ENCODE results near the gene ARHGAP18.

Gene ARHGAP18

DNA sequence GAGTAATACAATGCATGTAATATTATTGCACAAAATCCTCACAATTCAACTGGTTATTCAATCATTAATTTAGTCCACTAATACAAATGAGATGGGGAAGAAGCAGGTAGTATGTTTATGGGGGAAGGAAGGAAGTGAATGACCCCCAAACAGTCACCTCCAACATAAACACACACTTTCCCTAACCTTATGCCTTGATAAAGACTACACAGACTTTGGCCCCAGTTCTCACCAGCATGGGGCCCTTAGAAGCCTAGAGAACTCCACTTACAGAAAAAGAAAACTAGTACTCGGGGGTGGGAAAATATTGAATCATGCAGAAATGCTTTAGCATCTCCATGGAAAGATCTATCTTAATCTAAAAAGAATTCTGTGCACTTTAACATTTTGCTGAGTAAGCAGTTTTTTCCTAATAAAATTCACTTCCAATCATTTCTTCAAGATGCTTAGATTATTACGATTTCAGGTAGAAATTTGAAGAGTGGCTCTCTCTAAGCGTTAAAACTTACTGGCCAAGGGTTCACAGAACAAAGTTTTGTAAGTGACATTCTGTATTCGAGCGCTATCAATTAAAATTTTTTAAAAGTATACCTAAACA, 18.8 kb downstream of the ARHGAP18 start:
- no peak for DNase-seq

DNA sequence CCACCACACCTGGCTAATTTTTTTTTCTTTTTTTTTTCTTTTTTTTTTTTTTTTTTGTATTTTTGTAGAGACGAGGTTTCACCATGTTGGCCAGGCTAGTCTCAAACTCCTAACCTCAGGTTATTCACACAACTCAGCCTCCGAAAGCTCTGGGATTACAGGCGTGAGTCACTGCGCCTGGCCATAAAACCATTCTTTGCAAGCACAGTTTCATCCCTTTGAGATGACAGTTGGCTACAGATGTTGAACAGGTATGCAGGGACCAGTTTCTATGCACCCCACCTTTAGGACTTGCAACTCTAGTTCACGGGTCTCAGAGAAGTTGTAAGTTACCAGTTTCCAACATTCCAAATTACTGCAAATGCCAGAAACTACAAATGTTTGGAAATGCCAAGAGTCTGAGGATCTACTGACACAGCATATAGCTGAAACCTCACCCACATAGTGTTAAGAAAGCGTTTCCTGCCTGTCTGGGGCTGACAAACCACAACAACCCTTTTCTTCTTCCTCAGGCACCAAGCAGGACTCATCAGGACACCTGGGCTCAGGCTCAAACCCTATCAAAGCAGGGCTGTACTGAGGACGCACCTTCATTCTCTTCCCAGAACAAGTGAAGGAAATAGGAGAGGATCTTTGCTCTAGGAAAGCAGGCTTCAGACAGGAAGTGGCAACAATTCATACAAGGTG, 22.9 kb downstream of the ARHGAP18 start:
- peak; percentile 21 for DNase-seq

DNA sequence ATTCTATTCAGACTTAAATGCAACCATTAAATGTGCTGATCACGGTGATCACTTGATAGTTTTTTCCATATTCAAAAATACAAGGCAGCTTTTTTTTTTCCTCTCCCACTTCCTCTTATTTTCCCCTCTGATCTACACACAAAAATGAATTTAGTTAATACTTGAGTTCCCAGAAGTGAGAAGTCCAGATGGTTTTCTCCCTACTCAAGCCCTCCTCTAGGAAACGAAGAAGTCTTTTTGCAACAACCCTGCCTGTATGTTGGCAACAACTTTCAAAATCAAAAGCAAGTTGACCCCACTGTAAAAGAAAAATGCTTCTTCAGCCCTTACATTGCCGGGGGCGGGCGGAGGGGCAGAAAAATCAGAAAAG, 24.3 kb downstream of the ARHGAP18 start:
- DNase-seq: no peak

DNA sequence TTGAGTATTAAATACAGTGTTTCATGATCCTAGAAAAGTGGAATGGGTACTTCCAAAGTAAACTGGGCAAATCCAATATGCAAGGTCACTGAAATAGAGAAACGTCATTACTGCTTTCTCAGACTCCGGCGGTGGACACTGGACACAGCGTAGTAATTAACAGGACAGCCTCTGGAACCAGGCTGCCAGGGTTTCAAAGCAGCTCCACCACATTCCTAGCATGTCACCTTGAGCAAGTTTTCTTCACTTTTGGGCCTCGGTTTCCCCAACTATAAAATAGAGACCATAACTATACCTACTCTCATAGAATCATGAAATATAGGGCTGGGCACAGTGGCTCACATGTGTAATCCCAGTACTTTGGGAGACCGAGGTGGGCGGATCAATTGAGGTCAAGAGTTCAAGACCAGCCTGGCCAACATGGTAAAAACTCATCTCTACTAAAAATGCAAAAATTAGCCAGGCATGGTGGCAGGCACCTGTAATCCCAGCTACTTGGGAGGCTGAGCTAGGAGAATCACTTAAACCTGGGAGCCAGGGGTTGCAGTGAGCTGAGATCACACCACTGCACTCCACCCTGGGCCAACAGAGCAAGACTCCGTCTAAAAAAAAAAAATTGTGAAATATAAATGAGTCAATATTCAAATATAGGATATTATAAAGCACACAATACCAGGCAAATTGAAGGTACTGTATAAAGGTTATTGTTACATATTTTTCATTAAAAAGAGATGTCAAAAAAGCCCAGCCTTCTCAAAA, 24.9 kb downstream of the ARHGAP18 start:
- no peak for DNase-seq

DNA sequence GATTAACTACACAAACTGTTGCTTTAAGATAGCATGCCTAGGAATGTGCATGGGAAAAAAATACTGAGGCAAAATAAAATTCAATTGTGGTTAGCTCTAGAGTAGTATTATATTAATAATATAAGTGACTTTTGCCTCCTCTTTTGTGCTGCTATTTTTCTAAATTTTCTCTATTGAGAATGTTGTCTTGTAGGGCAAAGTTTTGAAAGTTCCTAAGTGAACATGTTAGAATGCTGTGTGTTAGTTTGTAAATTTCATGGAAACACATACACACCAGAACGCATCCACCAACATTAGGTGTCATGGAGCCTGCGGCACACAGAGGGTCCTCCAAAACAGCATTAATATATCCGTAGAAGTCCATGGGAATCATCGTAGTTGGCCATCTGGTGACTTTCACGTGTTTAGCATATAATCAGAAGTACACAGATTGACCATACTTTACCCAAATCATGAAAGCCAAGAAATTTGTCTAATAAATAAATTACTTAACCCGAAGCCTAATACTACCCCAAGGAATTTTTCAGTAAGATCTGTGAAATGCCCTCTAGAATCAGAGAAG, 25.6 kb downstream of the ARHGAP18 start:
- no peak for DNase-seq

DNA sequence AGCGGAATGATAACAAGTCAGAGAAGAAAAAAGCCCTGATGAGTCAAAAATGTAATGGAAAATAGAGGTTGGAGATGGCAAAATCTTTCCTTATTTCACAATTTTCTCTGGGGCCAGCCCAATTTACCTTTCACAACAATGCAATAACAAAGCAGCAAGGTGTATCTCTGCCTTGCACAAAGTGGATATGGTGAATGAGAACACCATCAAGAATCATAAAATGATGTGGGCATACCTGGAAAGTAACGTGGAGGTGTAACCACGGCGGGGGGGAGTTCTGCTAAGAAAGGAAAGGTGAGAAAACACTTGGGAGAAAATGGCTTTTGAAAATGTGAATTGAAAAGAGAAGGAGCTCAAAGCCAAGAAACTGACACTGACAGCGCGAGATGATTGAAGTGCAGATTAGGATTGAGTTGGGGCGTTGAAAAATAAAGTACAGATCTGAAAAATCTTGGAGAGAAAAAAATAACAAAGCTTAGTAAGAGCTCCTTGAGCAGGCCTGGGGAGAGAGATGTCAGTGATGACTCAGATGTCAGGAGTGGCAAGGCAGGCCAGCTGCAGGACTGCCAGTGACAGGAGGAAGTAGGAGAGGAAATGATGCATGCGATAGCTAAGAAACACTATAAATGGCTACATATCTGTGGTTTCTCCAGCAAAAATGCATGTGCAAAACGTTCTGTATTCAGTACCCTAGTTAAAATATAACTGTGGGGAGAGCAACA, 26.2 kb downstream of the ARHGAP18 start:
- DNase-seq: peak; percentile 62

DNA sequence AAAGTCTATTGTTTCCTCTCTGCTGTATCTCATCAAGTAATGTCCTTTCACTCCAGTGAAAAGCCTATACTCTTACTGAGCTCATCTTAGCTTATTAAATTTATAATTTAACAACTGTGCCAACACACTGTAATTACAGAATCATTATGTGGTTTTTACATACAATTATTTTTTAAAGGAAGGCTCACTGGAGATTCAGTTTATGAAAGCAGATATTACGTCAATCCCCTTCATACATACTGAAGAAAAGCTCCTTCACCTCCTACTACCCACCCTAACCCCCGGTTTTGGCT, 28.1 kb downstream of the ARHGAP18 start:
- DNase-seq: no peak

DNA sequence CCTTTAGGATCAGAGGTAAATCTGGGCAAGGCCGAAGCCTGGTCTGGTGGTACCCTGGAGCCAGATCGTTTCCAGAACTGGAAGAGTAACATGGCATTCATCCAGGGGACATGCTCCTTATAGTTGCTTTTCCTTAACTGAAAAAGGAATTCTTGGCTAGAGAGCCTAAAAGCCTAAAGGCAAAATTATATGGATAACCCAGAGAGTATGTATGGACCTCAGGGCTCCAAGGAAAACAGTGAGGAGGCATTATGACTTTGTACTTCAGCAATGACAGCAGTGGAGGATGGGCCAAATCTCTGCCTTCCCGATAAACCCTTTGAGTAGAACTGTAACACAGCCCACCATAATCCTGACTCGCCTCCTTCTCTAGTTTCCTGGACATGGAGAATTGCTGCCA, 29.3 kb downstream of the ARHGAP18 start:
- no peak for DNase-seq

DNA sequence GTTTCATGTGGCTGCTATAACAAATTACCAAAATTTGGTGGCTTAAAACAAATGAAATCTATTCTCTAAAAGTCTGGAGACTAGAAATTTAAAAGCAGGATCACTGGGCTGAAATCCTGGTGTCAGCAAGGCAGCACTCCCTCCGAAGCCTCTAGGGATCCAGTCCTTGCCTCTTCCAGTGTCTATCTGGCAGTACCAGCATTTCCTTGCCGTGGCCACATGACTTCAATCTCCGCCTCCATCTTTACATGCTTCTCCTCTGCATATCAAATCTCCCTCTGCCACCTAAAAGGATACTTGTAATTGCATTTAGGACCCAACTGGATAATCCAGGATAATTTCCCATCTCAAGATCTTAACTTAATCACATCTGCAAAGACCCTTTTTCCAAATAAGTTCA, 30.2 kb downstream of the ARHGAP18 start:
- no peak for DNase-seq

DNA sequence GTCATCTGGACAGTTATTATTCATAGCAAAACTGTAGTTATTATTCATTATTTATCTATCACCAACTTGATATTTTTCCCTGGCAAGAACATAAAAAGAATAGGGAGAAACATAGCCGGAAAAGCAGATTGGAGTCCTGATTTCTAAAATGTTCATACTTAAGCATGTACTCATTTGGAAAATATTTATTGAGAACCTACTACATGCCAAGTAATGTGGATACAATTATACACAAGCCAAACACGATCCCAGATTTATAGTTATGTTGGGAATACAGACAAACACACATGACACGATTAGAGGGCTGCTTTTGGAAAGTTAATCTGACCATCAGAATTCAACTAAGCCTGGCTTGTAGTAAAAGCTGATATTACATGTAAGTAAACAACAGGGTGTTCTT, 30.7 kb downstream of the ARHGAP18 start:
- DNase-seq: no peak

DNA sequence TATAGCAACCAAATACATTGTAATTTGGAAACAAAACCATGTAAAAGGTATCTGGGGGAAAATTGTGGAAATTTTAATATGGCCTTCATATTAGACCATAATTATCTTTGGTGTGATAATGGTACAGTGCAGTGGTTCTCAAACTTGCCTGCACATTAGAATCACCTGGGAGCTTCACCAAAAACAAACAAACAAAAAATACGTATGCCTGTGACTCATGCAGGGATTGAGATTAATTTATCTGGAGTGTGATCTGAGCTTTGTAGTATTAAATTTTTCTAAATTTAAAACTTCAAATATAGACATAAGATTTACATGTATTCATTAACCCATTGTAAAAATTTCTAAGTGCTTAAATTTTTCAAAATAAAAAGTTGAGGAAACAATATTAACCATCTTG, 31.5 kb downstream of the ARHGAP18 start:
- no peak for DNase-seq

DNA sequence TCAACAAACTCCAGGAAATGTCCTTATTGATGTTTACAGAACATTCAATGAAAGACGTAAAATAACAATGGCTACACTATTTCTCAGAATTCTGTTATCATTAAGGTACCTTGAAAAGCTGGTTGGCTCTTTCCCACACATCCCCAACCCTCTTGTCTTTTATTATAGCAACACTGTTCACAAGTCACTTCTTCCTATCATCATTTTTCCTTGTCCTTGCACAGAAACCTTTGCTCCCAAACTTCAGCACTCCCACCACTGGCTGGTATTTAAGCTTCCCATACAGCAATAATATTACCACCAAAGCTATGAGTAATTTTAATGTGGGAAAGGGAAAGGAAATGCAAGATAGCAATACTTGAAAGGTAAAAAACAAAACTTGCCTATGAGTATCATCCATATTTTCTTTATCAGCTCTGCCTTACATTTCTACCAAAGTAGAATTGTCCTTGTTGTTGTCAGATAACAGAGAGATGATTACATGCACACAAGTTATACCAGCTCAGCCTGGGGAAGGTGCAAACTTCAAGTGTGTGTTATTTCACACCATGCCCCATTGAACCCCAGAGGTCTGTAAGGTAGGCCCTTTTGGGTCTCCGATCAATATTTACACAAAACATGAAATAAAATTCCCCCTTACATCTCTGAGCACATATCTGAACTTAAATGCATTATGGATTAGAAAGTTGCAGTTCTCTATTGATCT, 32.2 kb downstream of the ARHGAP18 start:
- no peak for DNase-seq

DNA sequence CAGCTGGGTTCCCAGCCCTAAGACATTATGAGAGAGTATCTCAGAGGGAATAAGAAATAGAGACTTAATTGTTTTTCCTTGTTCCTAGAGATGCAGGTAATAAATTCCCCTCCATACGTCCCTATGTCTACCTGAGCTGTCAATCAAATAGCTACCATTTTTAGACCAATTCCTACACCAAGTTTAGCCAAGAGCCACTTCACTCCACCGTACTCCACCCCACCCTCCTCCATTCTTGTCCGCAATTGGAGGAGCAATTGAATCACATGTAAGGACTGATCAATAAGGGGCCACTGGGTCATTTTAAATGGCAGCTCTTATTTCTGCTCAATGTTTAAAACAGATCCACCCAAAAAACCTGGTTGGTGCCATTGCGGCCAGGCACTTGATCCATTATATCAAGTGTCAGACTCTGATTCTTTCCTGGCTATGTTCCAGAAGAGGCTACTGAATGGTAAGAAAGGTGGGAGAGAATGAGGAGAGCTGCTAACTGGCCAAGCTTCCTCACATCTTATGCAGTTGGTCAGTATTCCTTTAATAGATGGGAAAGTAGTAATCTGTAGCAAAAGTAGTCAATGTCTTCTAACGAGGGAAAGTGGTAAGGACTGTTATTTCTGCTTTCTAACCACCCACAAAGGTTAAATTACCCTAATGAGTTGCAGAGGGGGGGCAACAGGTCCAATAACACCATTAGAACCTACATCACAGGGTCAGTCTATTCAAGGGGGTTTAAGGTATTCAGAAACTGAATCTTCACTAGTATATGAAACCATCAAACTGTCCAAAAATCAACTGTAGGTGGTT, 34.1 kb downstream of the ARHGAP18 start:
- no peak for DNase-seq

DNA sequence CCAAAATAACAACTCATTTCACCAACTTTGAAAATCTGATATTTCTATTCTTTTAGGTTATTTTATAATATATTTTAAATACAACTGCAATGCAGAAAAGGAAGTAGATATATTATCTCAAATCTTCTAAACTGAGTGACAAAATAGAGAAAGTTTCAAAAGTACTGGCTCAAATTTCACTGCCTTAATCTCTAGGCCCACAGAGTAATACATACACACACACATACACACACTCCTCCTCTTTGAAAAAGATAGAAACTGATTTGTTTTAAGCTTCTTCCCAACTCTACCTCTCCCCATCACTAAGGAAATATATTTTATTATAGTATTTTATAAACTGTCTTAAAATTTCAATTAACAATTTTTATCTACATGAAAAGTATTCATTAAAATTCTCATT, 36.2 kb downstream of the ARHGAP18 start:
- DNase-seq: no peak

DNA sequence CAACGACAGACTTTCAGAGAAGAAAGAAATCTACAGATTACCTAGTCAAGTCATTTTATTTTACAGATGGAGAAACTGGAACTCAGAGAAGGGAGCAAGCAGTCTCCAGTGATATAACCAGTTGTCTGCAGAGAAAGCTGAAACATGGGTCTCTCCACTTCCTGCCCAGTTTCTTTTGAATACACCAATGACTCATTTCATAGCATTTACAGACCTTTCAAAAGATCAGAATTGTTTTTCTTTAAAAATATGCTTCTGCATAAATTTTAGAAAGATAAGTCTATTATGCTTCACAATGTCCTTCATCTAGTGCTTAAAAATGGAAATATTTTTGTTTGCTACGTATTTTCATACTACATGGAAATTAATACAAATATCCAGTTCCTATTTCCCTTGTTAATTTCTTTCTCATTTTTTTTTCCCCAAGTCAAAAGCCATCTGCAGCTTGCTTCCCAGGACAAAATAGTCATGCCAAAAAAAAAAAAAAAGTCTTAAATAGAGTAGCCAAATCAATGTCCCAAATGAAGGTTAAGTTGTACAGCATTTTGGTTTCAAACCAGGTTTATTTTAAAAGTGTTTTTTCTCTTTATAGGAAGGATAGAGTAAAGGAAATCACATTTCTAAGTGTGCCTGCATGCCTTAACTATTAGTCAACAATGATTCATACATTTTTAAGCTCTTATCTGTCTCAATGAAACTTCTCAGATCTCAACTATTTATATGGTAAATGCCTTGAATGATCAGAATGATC, 36.9 kb downstream of the ARHGAP18 start:
- no peak for DNase-seq

DNA sequence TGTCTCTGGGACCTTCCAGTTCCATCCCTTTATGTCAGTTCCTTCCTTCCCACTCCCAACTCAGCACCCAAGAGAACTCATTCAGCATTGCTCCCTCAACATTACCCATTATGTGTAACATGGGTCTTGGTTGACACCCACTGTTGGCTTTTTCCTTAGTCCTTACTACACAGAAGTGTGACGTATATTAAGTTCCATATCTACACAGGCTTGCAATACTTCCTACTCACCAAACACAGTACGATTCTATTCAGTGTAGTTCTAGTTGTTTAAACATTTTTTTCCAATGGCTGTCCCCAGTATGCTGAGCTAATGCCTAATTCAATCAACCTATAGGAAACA, 37.7 kb downstream of the ARHGAP18 start:
- no peak for DNase-seq

DNA sequence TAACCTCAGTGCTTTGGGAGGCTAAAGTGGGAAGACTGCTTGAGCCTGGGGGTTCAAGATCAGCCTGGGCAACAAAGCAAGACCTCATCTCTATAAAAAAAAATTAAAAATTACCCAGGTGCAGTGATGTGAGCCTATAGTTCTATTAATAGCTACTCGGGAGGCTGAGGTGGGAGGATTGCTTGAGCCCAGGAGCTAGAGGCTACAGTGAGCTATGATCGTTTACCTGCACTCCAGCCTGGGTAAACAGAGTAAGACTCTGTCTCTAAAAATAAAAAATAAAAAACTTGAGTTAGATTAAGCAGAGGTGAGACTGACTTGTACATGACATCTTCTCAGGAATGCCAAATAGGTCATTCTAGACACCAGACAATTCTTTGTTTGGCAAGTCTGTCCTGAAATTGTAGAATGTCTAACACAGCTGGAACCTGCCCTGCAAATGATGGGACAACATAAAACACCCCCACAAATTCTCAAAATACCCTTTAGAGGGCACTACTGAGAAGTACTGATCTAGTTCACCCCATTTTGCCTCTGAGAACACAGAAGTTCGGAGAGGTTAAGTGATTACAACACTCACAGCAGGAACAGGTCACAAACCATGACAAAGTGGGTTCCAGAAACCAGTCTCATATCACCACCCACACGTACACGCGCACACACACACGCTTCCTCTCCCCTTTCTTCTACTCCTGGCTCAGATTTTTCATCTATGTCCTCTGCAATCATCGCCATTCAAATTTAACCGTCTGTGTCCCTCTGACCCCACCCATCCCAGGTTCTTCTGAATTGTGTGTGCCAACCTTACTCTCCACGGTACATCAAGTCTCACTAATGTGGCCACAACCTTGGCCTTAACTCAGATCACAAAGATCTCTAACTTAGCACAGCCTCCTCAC, 38.3 kb downstream of the ARHGAP18 start:
- DNase-seq: peak; percentile 71

DNA sequence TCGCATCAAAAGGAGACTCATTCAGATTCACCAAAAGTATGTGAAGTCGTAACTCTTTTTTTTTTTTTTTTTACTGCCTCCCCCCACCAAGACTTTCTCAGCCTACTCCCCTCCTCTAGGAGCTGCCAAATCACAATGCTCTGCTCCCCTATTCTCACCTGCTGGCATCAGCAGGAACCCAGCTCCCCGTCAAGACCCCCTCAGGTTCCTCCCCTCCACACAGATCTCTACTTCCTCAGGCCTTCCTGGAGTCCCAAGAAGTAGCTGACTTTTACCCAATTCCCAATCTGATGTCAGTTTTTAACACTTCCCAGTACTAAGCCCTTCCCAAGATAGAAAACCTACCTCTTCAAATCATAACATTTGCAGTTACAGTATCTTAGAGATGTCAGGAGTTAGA, 39.3 kb downstream of the ARHGAP18 start:
- DNase-seq: no peak

DNA sequence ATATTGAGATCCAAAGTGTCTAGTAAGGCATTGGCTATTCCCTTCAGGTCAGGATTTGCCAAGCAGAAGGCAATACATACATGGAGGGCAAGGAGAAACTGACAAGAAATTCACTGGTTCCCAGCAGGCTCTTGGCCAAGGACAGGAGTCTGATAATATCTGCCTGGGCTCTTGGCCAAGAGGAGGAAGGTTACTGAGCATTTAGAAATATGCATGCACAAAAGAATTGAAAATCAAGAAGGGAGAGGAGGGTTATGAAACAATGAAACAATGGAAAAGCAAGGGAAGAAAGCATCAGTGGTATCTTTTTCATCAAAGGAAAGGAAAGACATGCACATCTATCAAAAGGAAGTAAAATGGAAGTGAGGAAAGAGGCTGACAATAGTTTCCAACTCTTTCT, 42.4 kb downstream of the ARHGAP18 start:
- no peak for DNase-seq

DNA sequence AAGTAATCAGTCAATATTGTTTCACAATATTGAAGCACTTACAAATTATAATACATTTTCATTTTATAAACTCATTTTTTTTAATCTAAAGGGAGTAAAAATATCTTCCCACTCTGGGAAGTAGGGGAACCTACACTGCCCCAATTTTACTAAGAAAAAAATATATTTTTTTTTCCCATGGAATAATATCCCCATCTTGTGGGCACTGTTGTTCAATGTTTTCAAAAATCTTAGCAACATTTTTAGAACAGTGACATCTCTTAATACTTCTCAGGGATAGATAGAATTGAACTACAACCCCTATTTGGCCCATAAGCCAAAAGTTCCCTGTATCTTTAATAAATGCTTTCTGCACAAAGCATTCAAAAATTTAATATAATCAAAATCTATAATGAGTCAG, 42.9 kb downstream of the ARHGAP18 start:
- no peak for DNase-seq

All from activated naive CD4-positive, alpha-beta T cell treated with anti-CD3 and anti-CD28 coated beads, Interleukin-2, amount 50 U/mL, for 16 hours (primary cell).